ENCODE measurements around the gene KMT2E.
"Not testable (repeated sequence)": the region's sequence is repeated elsewhere in the genome, so short reads cannot be mapped to it uniquely, and the experiment has no call there.

KMT2E gene

DNA sequence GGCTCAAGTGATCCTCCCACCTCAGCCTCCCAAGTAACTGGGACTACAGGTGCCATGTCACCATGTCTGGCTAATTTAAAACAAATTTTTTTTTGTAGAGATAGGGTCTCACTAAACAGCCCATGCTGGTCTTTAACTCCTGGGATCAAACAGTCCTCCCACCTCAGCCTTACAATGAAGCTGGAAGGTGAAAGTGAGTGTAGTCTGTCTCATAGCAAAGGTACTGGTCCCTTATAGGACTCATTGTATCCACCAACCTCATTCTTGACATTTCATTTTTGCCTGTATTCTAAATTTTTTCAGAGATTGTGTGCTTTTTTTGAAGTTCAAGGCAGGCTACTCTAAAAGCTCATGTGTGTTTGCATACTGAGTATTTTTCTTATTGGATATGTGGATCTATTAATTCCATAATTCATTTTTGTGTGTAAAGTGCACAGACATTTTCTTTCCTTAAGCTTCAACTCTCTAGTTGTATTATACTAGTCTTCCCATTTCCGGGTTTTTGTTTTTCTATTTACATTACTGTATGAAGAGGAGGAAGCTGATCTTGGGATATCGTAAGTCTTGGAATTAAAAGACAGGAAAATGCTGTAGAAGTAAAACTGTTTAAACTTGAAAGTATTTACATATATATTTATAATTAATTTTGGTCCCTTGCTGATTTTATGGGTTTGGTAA lies 13.3 kb downstream of the KMT2E start:
- H3K27ac ChIP-seq (ENCODE audit: low read length, poor library complexity, severe bottlenecking): no peak overlapping the region
- no CpG with 5 or more reads among the region's 2 CpGs for WGBS
- no peak overlapping the region for H3K4me3 ChIP-seq (ENCODE audit: insufficient read depth in 1 of 2, low read depth in 1 of 2, low read length in 2 of 2)

DNA sequence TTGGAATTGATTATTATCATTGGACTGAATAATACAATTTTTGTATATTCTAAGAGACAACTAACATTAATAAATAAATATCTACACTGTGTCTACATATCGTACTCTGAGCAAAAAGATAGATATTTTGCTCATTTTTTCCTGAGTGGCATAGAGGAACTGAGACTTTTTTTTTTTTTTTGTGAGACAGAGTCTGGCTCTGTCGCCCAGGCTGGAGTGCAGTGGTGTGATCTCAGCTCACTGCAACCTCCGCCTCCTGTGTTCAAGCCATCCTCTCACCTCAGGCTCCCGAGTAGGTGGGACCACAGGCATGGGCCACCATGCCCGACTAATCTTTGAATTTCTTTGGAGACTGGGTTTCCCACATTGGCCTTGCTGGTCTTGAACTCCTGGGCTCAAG lies 14.0 kb downstream of the KMT2E start:
- Histone ChIP-seq H3K9me3 (ENCODE audit: control insufficient read depth, low read length) (no peaks in the 10 kb centered on the region), H3K4me2 (ENCODE audit: low read length, poor library complexity, severe bottlenecking) (no peak overlapping the region), H2BK15ac (ENCODE audit: low read depth, poor library complexity, severe bottlenecking) (no peak overlapping the region), H4K8ac (ENCODE audit: low read length) (no peak overlapping the region), H3K4ac (ENCODE audit: low read depth in 1 of 2, low read length in 2 of 2) (no peak overlapping the region), H3K18ac (ENCODE audit: low read depth in 1 of 2, low read length in 2 of 2) (no peak overlapping the region), H3K23ac (ENCODE audit: low read length in 2 of 2) (no peak overlapping the region), H2AK5ac (ENCODE audit: low read length, severe bottlenecking) (no peak overlapping the region), H3K27me3 (ENCODE audit: control insufficient read depth in 1 of 2, insufficient read depth in 1 of 2, low read length in 2 of 2) (no peaks in the 10 kb centered on the region), H3K14ac (ENCODE audit: low read length in 2 of 2) (no peak overlapping the region), H2AFZ (ENCODE audit: low read depth, low read length) (no peak overlapping the region), H3K27ac (ENCODE audit: low read length, poor library complexity, severe bottlenecking) (no peak overlapping the region), H3K4me1 (ENCODE audit: control insufficient read depth, insufficient read depth, low read depth, low read length) (peaks cover 3% of the 10 kb centered on the region), H3K4me3 (ENCODE audit: insufficient read depth in 1 of 2, low read depth in 1 of 2, low read length in 2 of 2) (no peak overlapping the region), H3K9ac (ENCODE audit: low read length) (no peak overlapping the region), H3K79me1 (replicated peaks; ENCODE audit: low read length, poor library complexity, severe bottlenecking) (no peaks in the 10 kb centered on the region), H2BK12ac (ENCODE audit: low read length in 2 of 2) (no peak overlapping the region), H2BK5ac (ENCODE audit: low read depth, low read length, poor library complexity, severe bottlenecking) (no peak overlapping the region), H3K36me3 (ENCODE audit: control insufficient read depth in 1 of 2, insufficient read depth in 2 of 2, low read depth in 1 of 2, low read length in 2 of 2) (peaks cover 0 to 2% of the 10 kb centered on the region in 2 experiments), H4K91ac (ENCODE audit: low read length) (no peak overlapping the region), H2BK120ac (ENCODE audit: low read depth, low read length) (no peak overlapping the region)
- DNase-seq: no peak
- 97% methylated on average over 4 of the region's 5 CpGs for WGBS

More for the DNA sequence above, 13.3 kb downstream of the KMT2E start:
- Histone ChIP-seq H3K23ac (ENCODE audit: low read length in 2 of 2) (no peak overlapping the region), H2BK120ac (ENCODE audit: low read depth, low read length) (no peak overlapping the region), H2AFZ (ENCODE audit: low read depth, low read length) (no peak overlapping the region), H2BK12ac (ENCODE audit: low read length in 2 of 2) (no peak overlapping the region), H4K8ac (ENCODE audit: low read length) (no peak overlapping the region), H3K4me1 (ENCODE audit: control insufficient read depth, insufficient read depth, low read depth, low read length) (peaks cover 3% of the 10 kb centered on the region), H3K9me3 (ENCODE audit: control insufficient read depth, low read length) (no peaks in the 10 kb centered on the region), H4K91ac (ENCODE audit: low read length) (no peak overlapping the region), H3K36me3 (ENCODE audit: control insufficient read depth in 1 of 2, insufficient read depth in 2 of 2, low read depth in 1 of 2, low read length in 2 of 2) (peaks cover 0 to 2% of the 10 kb centered on the region in 2 experiments), H3K27me3 (ENCODE audit: control insufficient read depth in 1 of 2, insufficient read depth in 1 of 2, low read length in 2 of 2) (no peaks in the 10 kb centered on the region), H3K4me2 (ENCODE audit: low read length, poor library complexity, severe bottlenecking) (no peak overlapping the region), H3K18ac (ENCODE audit: low read depth in 1 of 2, low read length in 2 of 2) (no peak overlapping the region), H3K9ac (ENCODE audit: low read length) (no peak overlapping the region), H3K4ac (ENCODE audit: low read depth in 1 of 2, low read length in 2 of 2) (no peak overlapping the region), H2AK5ac (ENCODE audit: low read length, severe bottlenecking) (no peak overlapping the region), H2BK15ac (ENCODE audit: low read depth, poor library complexity, severe bottlenecking) (no peak overlapping the region), H3K79me1 (replicated peaks; ENCODE audit: low read length, poor library complexity, severe bottlenecking) (no peaks in the 10 kb centered on the region), H2BK5ac (ENCODE audit: low read depth, low read length, poor library complexity, severe bottlenecking) (no peak overlapping the region), H3K14ac (ENCODE audit: low read length in 2 of 2) (no peak overlapping the region)
- DNase-seq: no peak

DNA sequence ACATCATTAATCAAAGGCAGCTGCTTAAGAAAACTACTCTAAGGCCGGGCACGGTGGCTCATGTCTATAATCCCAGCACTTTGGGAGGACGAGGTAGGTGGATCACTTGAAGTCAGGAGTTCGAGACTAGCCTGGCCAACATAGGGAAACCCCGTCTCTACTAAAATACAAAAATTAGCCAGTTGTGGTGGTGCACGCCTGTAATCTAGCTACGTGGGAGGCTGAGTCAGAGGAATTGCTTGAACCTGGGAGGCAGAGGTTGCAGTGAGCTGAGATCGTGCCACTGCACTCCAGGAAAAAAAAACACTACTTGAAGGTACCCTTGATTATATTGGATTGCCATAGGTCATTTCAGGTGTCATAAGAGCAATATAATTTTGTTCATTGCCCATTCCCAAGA lies 14.9 kb downstream of the KMT2E start:
- WGBS: 99% methylated on average over 7 of the region's 8 CpGs
- H3K4me3 ChIP-seq (ENCODE audit: insufficient read depth in 1 of 2, low read depth in 1 of 2, low read length in 2 of 2); H3K27me3 ChIP-seq (ENCODE audit: control insufficient read depth in 1 of 2, insufficient read depth in 1 of 2, low read length in 2 of 2); H2AFZ ChIP-seq (ENCODE audit: low read depth, low read length); H3K79me1 ChIP-seq (replicated peaks; ENCODE audit: low read length, poor library complexity, severe bottlenecking); H3K9ac ChIP-seq (ENCODE audit: low read length); H2BK12ac ChIP-seq (ENCODE audit: low read length in 2 of 2); H3K23ac ChIP-seq (ENCODE audit: low read length in 2 of 2); H3K4me1 ChIP-seq (ENCODE audit: control insufficient read depth, insufficient read depth, low read depth, low read length); H3K9me3 ChIP-seq (ENCODE audit: control insufficient read depth, low read length); DNase-seq; H3K14ac ChIP-seq (ENCODE audit: low read length in 2 of 2); H3K27ac ChIP-seq (ENCODE audit: low read length, poor library complexity, severe bottlenecking); H3K18ac ChIP-seq (ENCODE audit: low read depth in 1 of 2, low read length in 2 of 2); H4K91ac ChIP-seq (ENCODE audit: low read length); H2BK5ac ChIP-seq (ENCODE audit: low read depth, low read length, poor library complexity, severe bottlenecking); H2AK5ac ChIP-seq (ENCODE audit: low read length, severe bottlenecking); H3K36me3 ChIP-seq (ENCODE audit: control insufficient read depth in 1 of 2, insufficient read depth in 2 of 2, low read depth in 1 of 2, low read length in 2 of 2); H3K4me2 ChIP-seq (ENCODE audit: low read length, poor library complexity, severe bottlenecking); H2BK120ac ChIP-seq (ENCODE audit: low read depth, low read length); H3K4ac ChIP-seq (ENCODE audit: low read depth in 1 of 2, low read length in 2 of 2); H4K8ac ChIP-seq (ENCODE audit: low read length); H2BK15ac ChIP-seq (ENCODE audit: low read depth, poor library complexity, severe bottlenecking): not testable (repeated sequence)

DNA sequence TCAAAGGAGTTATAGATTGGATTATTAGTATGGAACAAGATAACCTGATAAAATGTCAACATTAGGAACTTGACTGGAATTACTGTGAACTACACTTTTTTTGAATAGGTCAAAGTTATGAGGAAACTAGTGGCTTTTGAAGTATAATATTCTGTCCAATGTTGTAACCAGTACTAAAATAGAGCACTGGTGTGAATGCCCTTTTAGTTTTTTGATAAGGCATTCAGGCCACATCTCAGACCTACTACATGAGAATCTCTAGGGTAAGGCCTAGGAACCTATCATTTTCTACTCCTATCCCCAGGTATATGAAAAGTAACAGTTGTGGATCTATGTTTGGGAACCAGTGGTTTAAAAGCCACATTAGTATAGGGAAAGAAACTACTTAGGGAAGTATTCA lies 16.4 kb downstream of the KMT2E start:
- H2AFZ ChIP-seq (ENCODE audit: low read depth, low read length): no peak overlapping the region
- H4K8ac ChIP-seq (ENCODE audit: low read length): no peak overlapping the region
- H3K27ac ChIP-seq (ENCODE audit: low read length, poor library complexity, severe bottlenecking): no peak overlapping the region
- peaks cover 3 to 11% of the 10 kb centered on the region in 2 experiments for H3K36me3 ChIP-seq (ENCODE audit: control insufficient read depth in 1 of 2, insufficient read depth in 2 of 2, low read depth in 1 of 2, low read length in 2 of 2)
- H3K9ac ChIP-seq (ENCODE audit: low read length): no peak overlapping the region
- no peak overlapping the region for H2AK5ac ChIP-seq (ENCODE audit: low read length, severe bottlenecking)
- no peaks in the 10 kb centered on the region for H3K9me3 ChIP-seq (ENCODE audit: control insufficient read depth, low read length)
- no peaks in the 10 kb centered on the region for H3K27me3 ChIP-seq (ENCODE audit: control insufficient read depth in 1 of 2, insufficient read depth in 1 of 2, low read length in 2 of 2)
- no peak overlapping the region for H3K14ac ChIP-seq (ENCODE audit: low read length in 2 of 2)
- no peak overlapping the region for H3K23ac ChIP-seq (ENCODE audit: low read length in 2 of 2)
- peaks cover 3% of the 10 kb centered on the region for H3K4me1 ChIP-seq (ENCODE audit: control insufficient read depth, insufficient read depth, low read depth, low read length)
- H3K79me1 ChIP-seq (replicated peaks; ENCODE audit: low read length, poor library complexity, severe bottlenecking): no peaks in the 10 kb centered on the region
- H3K4me3 ChIP-seq (ENCODE audit: insufficient read depth in 1 of 2, low read depth in 1 of 2, low read length in 2 of 2): no peak overlapping the region
- H3K18ac ChIP-seq (ENCODE audit: low read depth in 1 of 2, low read length in 2 of 2): no peak overlapping the region
- H2BK120ac ChIP-seq (ENCODE audit: low read depth, low read length): no peak overlapping the region
- no peak overlapping the region for H2BK15ac ChIP-seq (ENCODE audit: low read depth, poor library complexity, severe bottlenecking)
- H3K4me2 ChIP-seq (ENCODE audit: low read length, poor library complexity, severe bottlenecking): no peak overlapping the region
- H2BK12ac ChIP-seq (ENCODE audit: low read length in 2 of 2): no peak overlapping the region
- no peak for DNase-seq
- H3K4ac ChIP-seq (ENCODE audit: low read depth in 1 of 2, low read length in 2 of 2): no peak overlapping the region
- H4K91ac ChIP-seq (ENCODE audit: low read length): no peak overlapping the region
- no peak overlapping the region for H2BK5ac ChIP-seq (ENCODE audit: low read depth, low read length, poor library complexity, severe bottlenecking)

All from mesenchymal stem cell (in vitro differentiated cells and primary cell).